IPS-15b (cell line): Measurements from ENCODE around the gene PPM1H.
A peak's percentile ranks its signal among the peaks of the same experiment; 100 is the strongest.

Source experiments
- H3K27me3 ChIP-seq: one replicate; pipeline ENCODE4 v1.6.1; 2013; ENCODE audit warnings: low read length; ENCODE audit not compliant: control insufficient read depth, insufficient read depth
- H3K36me3 ChIP-seq: one replicate; pipeline ENCODE4 v1.6.1; 2013; ENCODE audit warnings: low read length; ENCODE audit not compliant: control insufficient read depth, insufficient read depth
- H3K4me1 ChIP-seq: one replicate; pipeline ENCODE4 v1.6.1; 2013; ENCODE audit warnings: mild to moderate bottlenecking, low read length; ENCODE audit not compliant: control insufficient read depth, insufficient read depth
- H3K4me3 ChIP-seq: one replicate; pipeline ENCODE4 v1.5.1; 2013; ENCODE audit warnings: low read depth, low read length
- H3K9ac ChIP-seq: one replicate; pipeline ENCODE4 v1.6.1; 2013; ENCODE audit warnings: low read depth, mild to moderate bottlenecking, low read length
- H3K9me3 ChIP-seq: one replicate; pipeline ENCODE4 v1.6.1; 2013; ENCODE audit warnings: mild to moderate bottlenecking, low read length; ENCODE audit not compliant: control insufficient read depth, insufficient read depth

PPM1H gene

GRCh38 chr12:62605981-62606380, 329.0 kb downstream of the PPM1H start:
- Histone ChIP-seq H3K4me3 (no peak overlapping the region), H3K4me1 (peaks cover 10% of the 10 kb centered on the region), H3K27me3 (no peaks in the 10 kb centered on the region), H3K36me3 (no peaks in the 10 kb centered on the region), H3K9ac (no peak overlapping the region), H3K9me3 (no peaks in the 10 kb centered on the region)

GRCh38 chr12:62604871-62605270, 330.1 kb downstream of the PPM1H start:
- peak overlapping the region; percentile 83 for H3K4me3 ChIP-seq
- H3K27me3 ChIP-seq = no peaks in the 10 kb centered on the region
- H3K4me1 ChIP-seq = peaks cover 13% of the 10 kb centered on the region
- no peaks in the 10 kb centered on the region for H3K36me3 ChIP-seq
- H3K9me3 ChIP-seq = no peaks in the 10 kb centered on the region
- H3K9ac ChIP-seq = no peak overlapping the region

- Histone ChIP-seq H3K9ac (peak overlapping the region; percentile 63), H3K9me3 (no peaks in the 10 kb centered on the region), H3K27me3 (no peaks in the 10 kb centered on the region), H3K4me3 (peak overlapping the region; percentile 83), H3K4me1 (peaks cover 18% of the 10 kb centered on the region), H3K36me3 (no peaks in the 10 kb centered on the region)
Observed at GRCh38 chr12:62604373-62604772, 330.6 kb downstream of the PPM1H start.

- peak overlapping the region; percentile 83 for H3K4me3 ChIP-seq
- H3K27me3 ChIP-seq = no peaks in the 10 kb centered on the region
- peaks cover 20% of the 10 kb centered on the region for H3K4me1 ChIP-seq
- no peaks in the 10 kb centered on the region for H3K9me3 ChIP-seq
- H3K36me3 ChIP-seq = no peaks in the 10 kb centered on the region
- H3K9ac ChIP-seq = peak overlapping the region; percentile 97
Observed at GRCh38 chr12:62603811-62604098, 331.2 kb downstream of the PPM1H start.

GRCh38 chr12:62603061-62603810, 331.7 kb downstream of the PPM1H start:
- H3K36me3 ChIP-seq = no peaks in the 10 kb centered on the region
- H3K9me3 ChIP-seq = no peaks in the 10 kb centered on the region
- H3K9ac ChIP-seq = peak overlapping the region; percentile 97
- H3K4me1 ChIP-seq = peaks cover 20% of the 10 kb centered on the region
- no peaks in the 10 kb centered on the region for H3K27me3 ChIP-seq
- H3K4me3 ChIP-seq = peak overlapping the region; percentile 83

- Histone ChIP-seq H3K9ac (peak overlapping the region; percentile 97), H3K4me3 (peak overlapping the region; percentile 83), H3K36me3 (no peaks in the 10 kb centered on the region), H3K27me3 (no peaks in the 10 kb centered on the region), H3K9me3 (no peaks in the 10 kb centered on the region), H3K4me1 (peaks cover 20% of the 10 kb centered on the region)
Observed at GRCh38 chr12:62602255-62603060, 332.5 kb downstream of the PPM1H start.

- peaks cover 20% of the 10 kb centered on the region for H3K4me1 ChIP-seq
- H3K36me3 ChIP-seq = no peaks in the 10 kb centered on the region
- H3K9me3 ChIP-seq = no peaks in the 10 kb centered on the region
- peak overlapping the region; percentile 83 for H3K4me3 ChIP-seq
- peak overlapping the region; percentile 97 for H3K9ac ChIP-seq
- no peaks in the 10 kb centered on the region for H3K27me3 ChIP-seq
Observed at GRCh38 chr12:62601765-62602164, 333.2 kb downstream of the PPM1H start.

- H3K9me3 ChIP-seq = no peaks in the 10 kb centered on the region
- H3K36me3 ChIP-seq = no peaks in the 10 kb centered on the region
- H3K4me1 ChIP-seq = peaks cover 18% of the 10 kb centered on the region
- no peak overlapping the region for H3K4me3 ChIP-seq
- no peaks in the 10 kb centered on the region for H3K27me3 ChIP-seq
- H3K9ac ChIP-seq = no peak overlapping the region
Observed at GRCh38 chr12:62599854-62600437, 335.0 kb downstream of the PPM1H start.

GRCh38 chr12:62598846-62599245, 336.1 kb downstream of the PPM1H start:
- Histone ChIP-seq H3K36me3 (no peaks in the 10 kb centered on the region), H3K4me1 (peaks cover 17% of the 10 kb centered on the region), H3K9ac (no peak overlapping the region), H3K4me3 (no peak overlapping the region), H3K9me3 (no peaks in the 10 kb centered on the region), H3K27me3 (no peaks in the 10 kb centered on the region)

GRCh38 chr12:62597253-62597652, 337.7 kb downstream of the PPM1H start:
- no peaks in the 10 kb centered on the region for H3K27me3 ChIP-seq
- H3K4me3 ChIP-seq = no peak overlapping the region
- H3K9me3 ChIP-seq = no peaks in the 10 kb centered on the region
- no peak overlapping the region for H3K9ac ChIP-seq
- peaks cover 17% of the 10 kb centered on the region for H3K4me1 ChIP-seq
- H3K36me3 ChIP-seq = no peaks in the 10 kb centered on the region
